NB4 (cell line): Measurements from ENCODE around the gene KCNQ1.

ENCODE experiments used
- DNase-seq: peaks from one replicate; pipeline ENCODE4 v3.0.0; 2010; ENCODE audit warnings: low read depth
- H3K4me3 ChIP-seq: one replicate; pipeline ENCODE4 v1.5.1; 2011; ENCODE audit warnings: mild to moderate bottlenecking, low read depth, low read length, moderate library complexity
- CTCF ChIP-seq: IDR thresholded peaks from one replicate; pipeline ENCODE4 v1.5.1; 2012; ENCODE audit warnings: low read depth, low read length
- MAX ChIP-seq: IDR thresholded peaks from 2 replicates; pipeline ENCODE4 v1.6.1; 2011; ENCODE audit warnings: low read depth, low read length
- MYC ChIP-seq: IDR thresholded peaks from 2 replicates; pipeline ENCODE4 v1.6.1; 2011; ENCODE audit warnings: low read depth, low read length
- POLR2A ChIP-seq: IDR thresholded peaks from 2 replicates; pipeline ENCODE4 v1.6.1; 2011; ENCODE audit warnings: mild to moderate bottlenecking; ENCODE audit not compliant: insufficient read length; ENCODE audit errors: extremely low read depth

The KCNQ1 gene

GRCh38 chr11:2466869-2467694 lies 22.3 kb downstream of the KCNQ1 start:
- DNase-seq: peak; percentile 90
- no peak overlapping the region for H3K4me3 ChIP-seq
- TF ChIP-seq CTCF (no peak), MYC (peak; percentile 84), POLR2A (no peak), MAX (peak; percentile 88)

- DNase-seq: no peak
- H3K4me3 ChIP-seq: no peak overlapping the region
- TF ChIP-seq MYC (no peak), CTCF (no peak)
Observed at GRCh38 chr11:2467695-2468055, 22.9 kb downstream of the KCNQ1 start.

GRCh38 chr11:2468363-2469235 lies 23.8 kb downstream of the KCNQ1 start:
- no peak overlapping the region for H3K4me3 ChIP-seq
- DNase-seq: peak; percentile 81
- TF ChIP-seq MYC (no peak), POLR2A (no peak), MAX (no peak), CTCF (no peak)

- no peak for TF ChIP-seq MAX
- TF ChIP-seq CTCF: no peak
- TF ChIP-seq POLR2A: no peak
- no peak for TF ChIP-seq MYC
- H3K4me3 ChIP-seq: no peak overlapping the region
- DNase-seq: no peak
Observed at GRCh38 chr11:2470495-2470894, 25.7 kb downstream of the KCNQ1 start.

- DNase-seq: no peak
- TF ChIP-seq MYC (no peak), CTCF (no peak), MAX (no peak), POLR2A (no peak)
- no peak overlapping the region for H3K4me3 ChIP-seq
Observed at GRCh38 chr11:2471048-2471803, 26.4 kb downstream of the KCNQ1 start.
